ENCODE data around the gene SARM1.

DNA sequence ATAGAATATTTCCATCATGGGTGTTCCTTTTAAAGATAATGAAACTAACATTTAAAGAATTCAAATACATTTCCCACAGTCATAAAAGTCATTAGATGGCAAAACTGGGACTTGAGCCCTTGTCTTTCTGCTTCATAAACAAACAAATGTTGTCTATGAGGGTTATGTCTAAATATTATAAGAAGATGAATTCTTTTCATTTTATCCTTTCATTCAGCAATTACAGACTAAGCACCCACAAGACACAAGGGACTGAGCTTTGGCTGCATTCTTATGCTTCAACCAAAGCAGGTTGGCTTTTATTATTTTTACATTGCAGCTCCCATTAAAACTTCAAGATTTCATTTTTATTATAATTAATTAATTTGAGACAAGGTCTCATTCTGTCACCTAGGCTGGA lies 14.9 kb downstream of the SARM1 start:
- no peak for TF ChIP-seq EZH2 (optimal IDR thresholded peaks at IDR 0.05; ENCODE audit: low read depth, low read length)
- no peak for TF ChIP-seq CTCF (IDR thresholded peaks at IDR 0.05; ENCODE audit: low read length)
- no peak for TF ChIP-seq EZH2phosphoT487 (IDR thresholded peaks at IDR 0.05; ENCODE audit: low read length)
